BLaER1 treated with 17β-estradiol and CSF1 and Interleukin-3, amounts not matched to agents 10 nM and 100 nM (cell line): Measurements from ENCODE around the gene SERPINC1.

Experiments
- H3K27ac ChIP-seq, 11 experiments: shearing (Covaris generic); formaldehyde crosslinking; 2 replicates each; pipeline ENCODE4 v1.8.1; 2022
- H3K27me3 ChIP-seq, 11 experiments: shearing (Covaris generic); formaldehyde crosslinking; 2 replicates each; pipeline ENCODE4 v1.8.1; 2022
- H3K36me3 ChIP-seq, 11 experiments: shearing (Covaris generic); formaldehyde crosslinking; 2 replicates each; pipeline ENCODE4 v1.8.1; 2022
- H3K4me1 ChIP-seq, 10 experiments: shearing (Covaris generic); formaldehyde crosslinking; 2 replicates each; pipeline ENCODE4 v1.8.1; 2022
- H3K4me2 ChIP-seq, 11 experiments: shearing (Covaris generic); formaldehyde crosslinking; 2 replicates each; pipeline ENCODE4 v1.8.1; 2022
- H3K4me3 ChIP-seq, 10 experiments: shearing (Covaris generic); formaldehyde crosslinking; 2 replicates each; pipeline ENCODE4 v1.8.1; 2022
- H3K9ac ChIP-seq, 11 experiments: shearing (Covaris generic); formaldehyde crosslinking; 2 replicates each; pipeline ENCODE4 v1.8.1; 2022
- H3K9me3 ChIP-seq, 11 experiments: shearing (Covaris generic); formaldehyde crosslinking; replicated peaks in 1 of 11; 2 replicates each; pipeline ENCODE4 v1.8.1; 2022
- H4K20me1 ChIP-seq, 11 experiments: shearing (Covaris generic); formaldehyde crosslinking; 2 replicates each; pipeline ENCODE4 v1.8.1; 2022
- Cebpa-rat ChIP-seq, 11 experiments: shearing (Covaris generic); IDR thresholded peaks; 2 replicates each; pipeline ENCODE4 v1.8.1; 2022

Gene SERPINC1

GRCh38 chr1:173925306-173926242 lies 8.4 kb upstream of the SERPINC1 start:
- Histone ChIP-seq H3K27me3 (no peaks in the 10 kb centered on the region), H3K27ac (no peak overlapping the region), H4K20me1 (no peaks in the 10 kb centered on the region; a peak in 1 of 22 replicates), H3K9me3 (no peaks in the 10 kb centered on the region), H3K4me2 (no peak overlapping the region), H3K36me3 (peaks cover 0 to 7% (median 5%) of the 10 kb centered on the region in 11 experiments; a peak in 9 of 22 replicates), H3K9ac (no peak overlapping the region), H3K4me1 (no peaks in the 10 kb centered on the region), H3K4me3 (no peak overlapping the region)
- TF ChIP-seq Cebpa-rat (IDR thresholded peaks at IDR 0.05): no peak

DNA sequence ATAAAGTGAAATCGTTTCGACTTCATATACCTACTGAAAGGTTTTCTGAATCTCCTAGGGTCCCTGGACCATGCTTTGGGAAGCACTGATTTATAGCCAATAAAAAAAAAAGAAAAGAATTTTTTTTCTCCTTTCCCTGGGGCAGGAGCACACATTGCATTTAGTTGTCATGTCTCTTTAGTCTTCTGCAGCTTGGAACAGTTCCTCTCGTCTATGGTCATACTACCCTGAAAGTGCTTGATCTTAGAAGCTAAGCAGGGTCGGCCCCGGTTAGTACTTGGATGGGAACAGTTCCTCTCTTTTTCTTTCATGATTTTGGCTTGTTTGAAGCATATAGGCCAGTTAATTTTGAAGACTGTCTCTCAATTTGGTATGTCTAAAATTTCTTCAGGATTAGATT lies 3.7 kb upstream of the SERPINC1 start:
- Histone ChIP-seq H3K4me1 (peaks cover 0 to 3% (median 0%) of the 10 kb centered on the region in 10 experiments; a peak in 1 of 20 replicates), H3K27me3 (no peaks in the 10 kb centered on the region), H3K4me3 (no peak overlapping the region), H3K27ac (no peak overlapping the region), H4K20me1 (no peaks in the 10 kb centered on the region), H3K4me2 (no peak overlapping the region), H3K9me3 (no peaks in the 10 kb centered on the region), H3K36me3 (no peaks in the 10 kb centered on the region), H3K9ac (no peak overlapping the region)
- TF ChIP-seq Cebpa-rat (IDR thresholded peaks at IDR 0.05): no peak

- no peak overlapping the region for H3K4me3 ChIP-seq
These were observed 737 bp upstream of the SERPINC1 start for GRCh38 chr1:173917635-173918493.

GRCh38 chr1:173916667-173917066 lies 460 bp downstream of the SERPINC1 start:
- no peak overlapping the region for H3K9ac ChIP-seq
- H3K4me2 ChIP-seq: no peak overlapping the region
- peaks cover 0 to 3% (median 0%) of the 10 kb centered on the region in 10 experiments; a peak in 1 of 20 replicates for H3K4me1 ChIP-seq
- H3K36me3 ChIP-seq: no peaks in the 10 kb centered on the region
- H3K27me3 ChIP-seq: no peaks in the 10 kb centered on the region
- no peaks in the 10 kb centered on the region for H3K9me3 ChIP-seq
- no peak for TF ChIP-seq Cebpa-rat (IDR thresholded peaks at IDR 0.05)
- no peak overlapping the region for H3K4me3 ChIP-seq
- no peaks in the 10 kb centered on the region for H4K20me1 ChIP-seq
- H3K27ac ChIP-seq: no peak overlapping the region

More at GRCh38 chr1:173917635-173918493, 737 bp upstream of the SERPINC1 start:
- Histone ChIP-seq H3K9me3 (no peaks in the 10 kb centered on the region), H3K27ac (no peak overlapping the region), H3K27me3 (no peaks in the 10 kb centered on the region), H4K20me1 (no peaks in the 10 kb centered on the region), H3K4me1 (peaks cover 0 to 3% (median 0%) of the 10 kb centered on the region in 10 experiments; a peak in 1 of 20 replicates), H3K36me3 (no peaks in the 10 kb centered on the region), H3K9ac (no peak overlapping the region), H3K4me2 (no peak overlapping the region)
- no peak for TF ChIP-seq Cebpa-rat (IDR thresholded peaks at IDR 0.05)

DNA sequence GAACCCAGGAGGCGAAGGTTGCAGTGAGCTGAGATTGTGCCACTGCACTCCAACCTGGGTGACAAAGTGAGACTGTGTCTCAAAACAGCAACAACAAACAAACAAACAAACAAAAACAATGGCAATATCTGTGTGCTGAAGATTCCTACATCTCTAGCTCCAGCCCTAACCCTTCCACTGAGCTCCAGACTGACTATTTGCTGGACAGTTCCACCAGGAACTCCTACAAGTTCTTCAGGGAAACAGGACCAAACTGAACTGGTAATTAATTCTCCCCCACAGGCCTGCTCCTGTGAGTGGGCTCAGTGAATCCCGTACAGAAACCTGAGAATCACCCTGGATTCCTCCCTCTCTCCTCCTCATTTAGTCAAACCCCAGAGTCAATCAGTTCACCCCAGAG lies 1.5 kb downstream of the SERPINC1 start:
- H3K9me3 ChIP-seq: no peaks in the 10 kb centered on the region
- no peak overlapping the region for H3K9ac ChIP-seq
- no peak overlapping the region for H3K27ac ChIP-seq
- peaks cover 0 to 3% (median 0%) of the 10 kb centered on the region in 10 experiments; a peak in 1 of 20 replicates for H3K4me1 ChIP-seq
- no peaks in the 10 kb centered on the region for H3K36me3 ChIP-seq
- no peak for TF ChIP-seq Cebpa-rat (IDR thresholded peaks at IDR 0.05)
- no peaks in the 10 kb centered on the region for H3K27me3 ChIP-seq
- no peak overlapping the region for H3K4me2 ChIP-seq
- no peaks in the 10 kb centered on the region for H4K20me1 ChIP-seq
- H3K4me3 ChIP-seq: no peak overlapping the region

DNA sequence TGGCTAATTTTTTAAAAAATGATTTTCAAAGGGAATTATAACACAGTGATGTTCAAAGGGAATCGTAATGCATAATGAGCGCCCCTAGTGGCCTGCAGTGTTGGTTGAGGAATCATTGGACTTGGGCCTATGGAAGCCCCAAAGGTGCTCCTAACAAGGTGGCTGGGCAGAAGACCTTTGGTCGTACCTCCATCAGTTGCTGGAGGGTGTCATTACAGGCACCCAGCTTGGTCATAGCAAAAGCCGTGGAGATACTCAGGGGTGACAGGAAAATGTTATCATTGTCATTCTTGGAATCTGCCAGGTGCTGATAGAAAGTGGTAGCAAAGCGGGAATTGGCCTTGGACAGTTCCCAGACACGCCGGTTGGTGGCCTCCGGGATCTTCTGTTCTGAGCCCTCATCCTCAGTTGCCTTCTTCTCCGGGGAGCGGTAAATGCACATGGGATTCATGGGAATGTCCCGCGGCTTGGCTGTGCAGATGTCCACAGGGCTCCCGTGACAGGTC lies 2.7 kb downstream of the SERPINC1 start:
- peaks cover 0 to 3% (median 0%) of the 10 kb centered on the region in 10 experiments; a peak in 1 of 20 replicates for H3K4me1 ChIP-seq
- no peaks in the 10 kb centered on the region for H3K36me3 ChIP-seq
- H3K27ac ChIP-seq: no peak overlapping the region
- no peak overlapping the region for H3K4me2 ChIP-seq
- no peak overlapping the region for H3K4me3 ChIP-seq
- H3K9me3 ChIP-seq: no peaks in the 10 kb centered on the region
- no peaks in the 10 kb centered on the region for H4K20me1 ChIP-seq
- H3K9ac ChIP-seq: no peak overlapping the region
- H3K27me3 ChIP-seq: no peaks in the 10 kb centered on the region
- no peak for TF ChIP-seq Cebpa-rat (IDR thresholded peaks at IDR 0.05)

- Histone ChIP-seq H3K4me1 (no peaks in the 10 kb centered on the region), H3K9me3 (no peaks in the 10 kb centered on the region), H3K4me3 (no peak overlapping the region), H3K9ac (no peak overlapping the region), H4K20me1 (no peaks in the 10 kb centered on the region), H3K36me3 (no peaks in the 10 kb centered on the region), H3K27ac (no peak overlapping the region), H3K4me2 (no peak overlapping the region), H3K27me3 (no peaks in the 10 kb centered on the region)
- no peak for TF ChIP-seq Cebpa-rat (IDR thresholded peaks at IDR 0.05)
These were observed 4.0 kb downstream of the SERPINC1 start for GRCh38 chr1:173913111-173913510.

GRCh38 chr1:173903827-173904531 lies 13.1 kb downstream of the SERPINC1 start:
- H3K4me1 ChIP-seq: peaks cover 0 to 4% (median 0%) of the 10 kb centered on the region in 10 experiments; a peak in 1 of 20 replicates
- no peak overlapping the region for H3K9ac ChIP-seq
- peaks cover 0 to 9% (median 0%) of the 10 kb centered on the region in 11 experiments; a peak in 1 of 22 replicates for H3K36me3 ChIP-seq
- H4K20me1 ChIP-seq: no peaks in the 10 kb centered on the region
- H3K27ac ChIP-seq: no peak overlapping the region
- no peaks in the 10 kb centered on the region for H3K9me3 ChIP-seq
- no peak overlapping the region for H3K4me2 ChIP-seq
- no peaks in the 10 kb centered on the region for H3K27me3 ChIP-seq
- TF ChIP-seq Cebpa-rat (IDR thresholded peaks at IDR 0.05): no peak
- no peak overlapping the region for H3K4me3 ChIP-seq
